DMS79 (cell line): ENCODE measurements around the gene CAPN12.
A peak's percentile ranks its signal among the peaks of the same experiment; 100 is the strongest.

Experiments used
- DNase-seq: peaks from one replicate; lab custom pipeline; 2025; lab: John Stamatoyannopoulos, UW

Gene CAPN12

GRCh38 chr19:38725469-38726283 is 18.6 kb downstream of the CAPN12 start:
- DNase-seq: no peak

DNA sequence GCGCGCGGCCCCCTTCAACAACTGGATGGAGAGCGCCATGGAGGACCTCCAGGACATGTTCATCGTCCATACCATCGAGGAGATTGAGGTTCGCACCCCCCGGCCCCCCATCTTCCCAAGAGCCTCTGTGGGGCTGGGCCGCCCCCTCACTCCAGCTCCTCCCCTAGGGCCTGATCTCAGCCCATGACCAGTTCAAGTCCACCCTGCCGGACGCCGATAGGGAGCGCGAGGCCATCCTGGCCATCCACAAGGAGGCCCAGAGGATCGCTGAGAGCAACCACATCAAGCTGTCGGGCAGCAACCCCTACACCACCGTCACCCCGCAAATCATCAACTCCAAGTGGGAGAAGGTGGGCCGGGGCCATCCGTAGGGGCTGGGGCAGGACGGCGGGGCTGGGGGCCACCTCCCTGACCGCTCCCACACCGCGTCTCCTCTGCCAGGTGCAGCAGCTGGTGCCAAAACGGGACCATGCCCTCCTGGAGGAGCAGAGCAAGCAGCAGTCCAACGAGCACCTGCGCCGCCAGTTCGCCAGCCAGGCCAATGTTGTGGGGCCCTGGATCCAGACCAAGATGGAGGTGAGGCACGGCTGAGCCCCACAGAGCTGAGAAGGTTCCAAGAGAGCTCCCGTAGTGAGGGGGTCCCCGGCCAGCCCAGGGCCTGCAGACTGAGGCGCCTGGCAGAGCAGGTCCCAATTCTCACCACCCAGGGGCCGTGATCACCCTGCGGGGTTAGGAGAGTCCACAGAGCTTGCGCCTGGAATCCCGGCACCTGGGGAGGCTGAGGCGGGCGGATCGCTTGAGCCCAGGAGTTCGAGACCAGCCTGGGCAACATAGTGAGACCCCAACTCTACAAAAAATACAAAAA is 20.1 kb downstream of the CAPN12 start:
- DNase-seq: no peak

DNA sequence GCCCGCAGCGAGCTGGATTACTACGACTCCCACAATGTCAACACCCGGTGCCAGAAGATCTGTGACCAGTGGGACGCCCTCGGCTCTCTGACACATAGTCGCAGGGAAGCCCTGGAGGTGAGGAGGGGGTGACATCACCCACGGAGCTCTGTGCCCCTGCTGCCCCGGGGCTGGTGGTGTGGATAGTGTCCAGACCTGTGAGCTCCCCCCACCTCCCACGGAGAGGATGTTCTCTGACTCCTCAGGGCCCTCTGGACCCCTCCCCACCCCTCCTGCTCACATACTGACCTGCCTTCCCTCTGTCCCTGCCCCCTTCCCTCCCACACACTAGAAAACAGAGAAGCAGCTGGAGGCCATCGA is 20.7 kb downstream of the CAPN12 start:
- no peak for DNase-seq

DNA sequence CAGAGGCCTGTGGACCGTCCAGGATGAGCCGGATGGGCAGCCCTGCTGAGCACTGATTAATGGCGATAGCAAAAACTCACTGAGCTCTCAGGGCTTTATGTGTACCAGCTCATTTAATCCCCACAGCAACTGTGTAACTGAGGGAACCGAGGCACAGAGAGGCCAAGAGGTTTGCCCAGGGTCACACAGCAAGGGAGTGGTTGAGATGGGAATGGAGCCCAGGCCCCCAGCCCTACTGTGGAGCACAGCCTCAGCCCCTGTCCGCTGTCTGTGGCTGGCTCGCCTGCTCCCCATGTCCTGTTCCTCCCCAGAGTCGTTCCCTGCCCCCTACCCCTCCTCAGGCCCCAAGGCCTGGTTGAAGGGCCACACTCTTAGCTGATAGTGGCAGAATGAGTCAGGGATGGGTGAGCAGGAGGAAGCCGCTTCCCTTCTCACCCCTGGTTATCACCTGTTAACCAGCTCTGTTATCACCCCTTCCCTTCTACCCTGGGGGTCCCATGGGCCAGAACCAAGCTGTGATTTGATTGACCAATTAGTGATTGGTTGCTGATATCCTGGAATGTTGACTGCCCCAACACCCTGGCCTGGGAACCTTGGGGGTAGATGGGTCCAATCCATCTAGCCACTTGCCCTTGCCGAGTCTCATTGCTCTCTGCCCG is 21.2 kb downstream of the CAPN12 start:
- DNase-seq: no peak

GRCh38 chr19:38721979-38722773 is 22.1 kb downstream of the CAPN12 start:
- DNase-seq: no peak

- DNase-seq: no peak
Measured at GRCh38 chr19:38721496-38721895, 22.8 kb downstream of the CAPN12 start.

DNA sequence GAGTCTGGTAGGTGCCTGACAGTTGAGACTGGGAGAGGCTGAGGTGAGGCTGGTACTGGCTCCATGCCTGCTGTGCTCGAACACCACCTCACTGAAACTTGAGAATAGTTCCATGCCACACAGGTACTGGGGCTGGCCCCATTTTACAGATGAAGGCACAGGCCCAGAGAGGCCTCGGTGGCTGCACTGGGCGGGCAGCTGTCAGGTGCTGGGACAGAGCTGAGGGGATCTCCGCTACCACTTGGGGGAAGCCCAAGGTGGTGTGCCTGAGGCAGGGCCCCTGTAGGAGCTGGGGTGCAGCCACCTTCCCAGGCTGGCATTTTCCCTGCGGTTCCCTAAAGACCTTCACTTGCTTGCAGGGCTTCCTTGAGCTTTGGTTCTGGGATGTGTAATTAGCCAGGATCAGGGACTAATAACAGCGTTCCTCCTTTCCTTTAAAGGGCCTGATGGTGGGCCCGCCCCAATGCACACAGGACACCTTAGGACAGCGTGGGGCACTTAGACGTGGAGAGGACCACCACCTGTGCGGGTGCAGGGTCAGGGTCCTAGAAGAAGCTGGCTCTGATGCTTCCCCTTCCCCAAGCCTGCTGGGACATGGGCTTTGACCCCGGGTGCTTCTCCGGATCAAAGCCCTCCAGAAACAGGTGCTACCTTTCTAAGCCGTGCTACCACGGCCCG is 23.6 kb downstream of the CAPN12 start:
- DNase-seq: no peak

GRCh38 chr19:38719761-38720558 is 24.3 kb downstream of the CAPN12 start:
- DNase-seq: peak; percentile 15

DNA sequence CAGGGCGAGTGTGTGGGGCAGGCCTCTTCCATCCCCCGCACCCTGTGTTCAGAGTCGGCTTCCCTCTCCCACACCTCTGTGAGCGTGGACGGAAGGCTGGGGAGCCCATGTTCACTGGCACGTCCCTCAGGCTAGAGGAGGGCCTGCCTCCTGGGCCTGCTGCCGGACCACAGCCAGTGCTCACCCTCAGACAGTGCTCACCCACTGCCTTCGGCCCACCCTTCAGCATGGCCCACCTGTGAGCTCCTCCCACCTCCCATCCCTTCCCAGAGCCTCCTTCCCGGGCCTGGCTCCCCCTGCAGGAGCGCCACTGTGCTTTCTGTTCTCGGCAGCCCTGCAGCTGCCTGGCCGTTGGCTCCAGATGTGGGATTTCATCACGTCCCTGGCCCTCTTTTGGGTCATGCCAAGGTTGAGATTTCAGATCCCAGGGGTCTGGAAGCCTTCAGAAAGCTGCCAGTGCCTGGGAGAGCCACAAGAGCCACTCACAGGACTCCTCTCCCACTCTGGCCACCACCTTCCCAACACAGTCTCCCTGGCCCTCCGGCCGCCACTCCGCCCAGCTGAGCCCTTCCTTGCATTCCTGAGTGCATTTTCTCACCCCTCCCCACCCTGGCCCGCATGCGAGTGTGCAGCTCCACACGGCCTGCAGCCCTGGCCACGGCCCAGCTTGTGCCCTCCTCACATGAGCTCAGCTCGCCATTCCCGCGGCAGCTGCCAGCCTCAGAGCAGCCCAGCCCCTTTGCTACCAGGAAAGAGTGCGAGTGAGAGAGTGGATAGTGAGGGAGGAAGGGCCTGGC is 25.3 kb downstream of the CAPN12 start:
- DNase-seq: no peak

- no peak for DNase-seq
Measured at GRCh38 chr19:38717855-38718254, 26.4 kb downstream of the CAPN12 start.

DNA sequence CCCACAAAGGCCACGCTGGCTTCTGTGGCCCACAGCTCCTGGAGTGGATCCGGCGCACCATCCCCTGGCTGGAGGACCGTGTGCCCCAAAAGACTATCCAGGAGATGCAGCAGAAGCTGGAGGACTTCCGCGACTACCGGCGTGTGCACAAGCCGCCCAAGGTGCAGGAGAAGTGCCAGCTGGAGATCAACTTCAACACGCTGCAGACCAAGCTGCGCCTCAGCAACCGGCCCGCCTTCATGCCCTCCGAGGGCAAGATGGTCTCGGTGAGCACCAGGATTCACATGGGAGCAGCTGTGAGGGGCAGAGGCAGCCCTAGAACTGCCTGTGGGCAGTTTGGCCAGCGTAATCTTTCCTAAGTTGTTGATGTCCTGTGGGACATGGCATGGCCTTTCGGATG is 27.2 kb downstream of the CAPN12 start:
- no peak for DNase-seq

- no peak for DNase-seq
Measured at GRCh38 chr19:38715555-38715954, 28.7 kb downstream of the CAPN12 start.

DNA sequence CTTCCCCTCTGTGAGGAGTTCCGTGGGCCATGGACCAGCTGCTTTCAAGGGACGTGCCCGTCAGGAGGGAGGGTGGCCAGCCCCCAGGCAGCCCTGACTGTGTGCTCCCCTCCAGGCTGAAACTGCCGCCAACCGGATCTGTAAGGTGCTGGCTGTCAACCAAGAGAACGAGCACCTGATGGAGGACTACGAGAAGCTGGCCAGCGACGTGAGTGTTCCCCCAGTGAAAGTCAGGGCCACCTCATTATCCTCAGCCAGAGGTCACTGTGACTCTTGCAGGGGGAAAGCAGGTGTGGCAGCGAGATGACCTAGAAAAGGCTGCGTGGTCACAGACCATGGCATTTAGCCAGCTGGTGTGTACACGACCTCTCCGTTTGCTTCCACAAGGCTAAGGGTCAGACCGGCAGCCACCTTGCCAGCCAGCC is 29.9 kb downstream of the CAPN12 start:
- DNase-seq: no peak

DNA sequence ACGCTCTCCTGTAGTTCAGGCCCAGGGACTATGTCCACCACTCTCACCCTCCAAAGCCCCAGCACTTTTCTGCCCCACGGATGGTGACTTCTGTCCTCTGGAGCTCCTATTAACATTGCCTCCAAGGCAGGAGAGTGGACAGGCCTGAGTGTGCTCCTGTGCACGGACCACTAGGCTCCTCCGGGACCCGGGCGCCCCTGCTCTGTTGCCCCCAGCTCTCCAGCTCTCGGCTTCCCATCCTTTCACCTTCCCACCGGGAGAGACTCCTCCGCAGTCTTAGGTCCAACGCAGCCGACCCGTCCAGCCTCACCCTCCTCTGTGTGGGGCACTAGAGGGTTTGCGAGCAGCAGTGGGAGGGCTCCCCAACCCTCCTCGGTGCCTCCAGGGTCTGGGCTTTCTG is 30.4 kb downstream of the CAPN12 start:
- no peak for DNase-seq

DNA sequence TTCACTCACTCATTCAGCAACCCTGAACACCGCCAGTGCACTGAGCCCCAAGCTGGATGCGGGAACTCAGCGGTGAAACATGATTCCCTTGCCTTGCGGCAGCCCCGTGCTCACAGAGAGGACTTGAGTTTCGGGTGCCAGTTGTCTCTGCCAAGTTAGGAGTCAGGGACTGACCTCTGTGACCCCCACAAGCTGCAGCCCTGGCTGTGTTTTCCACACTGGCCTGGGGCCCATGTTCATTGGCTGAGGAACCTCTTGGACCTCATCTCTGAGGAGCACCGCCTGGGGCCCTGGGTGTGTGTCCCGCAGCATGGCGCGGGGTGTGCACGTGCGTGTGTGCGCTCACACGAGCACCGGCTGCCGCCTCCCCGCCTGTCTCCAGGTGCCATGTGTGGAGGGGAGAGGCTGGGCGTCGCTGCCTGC is 31.0 kb downstream of the CAPN12 start:
- DNase-seq: no peak

- no peak for DNase-seq
Measured at GRCh38 chr19:38712161-38712748, 32.0 kb downstream of the CAPN12 start.

GRCh38 chr19:38711726-38712153 is 32.5 kb downstream of the CAPN12 start:
- peak; percentile 62 for DNase-seq

DNA sequence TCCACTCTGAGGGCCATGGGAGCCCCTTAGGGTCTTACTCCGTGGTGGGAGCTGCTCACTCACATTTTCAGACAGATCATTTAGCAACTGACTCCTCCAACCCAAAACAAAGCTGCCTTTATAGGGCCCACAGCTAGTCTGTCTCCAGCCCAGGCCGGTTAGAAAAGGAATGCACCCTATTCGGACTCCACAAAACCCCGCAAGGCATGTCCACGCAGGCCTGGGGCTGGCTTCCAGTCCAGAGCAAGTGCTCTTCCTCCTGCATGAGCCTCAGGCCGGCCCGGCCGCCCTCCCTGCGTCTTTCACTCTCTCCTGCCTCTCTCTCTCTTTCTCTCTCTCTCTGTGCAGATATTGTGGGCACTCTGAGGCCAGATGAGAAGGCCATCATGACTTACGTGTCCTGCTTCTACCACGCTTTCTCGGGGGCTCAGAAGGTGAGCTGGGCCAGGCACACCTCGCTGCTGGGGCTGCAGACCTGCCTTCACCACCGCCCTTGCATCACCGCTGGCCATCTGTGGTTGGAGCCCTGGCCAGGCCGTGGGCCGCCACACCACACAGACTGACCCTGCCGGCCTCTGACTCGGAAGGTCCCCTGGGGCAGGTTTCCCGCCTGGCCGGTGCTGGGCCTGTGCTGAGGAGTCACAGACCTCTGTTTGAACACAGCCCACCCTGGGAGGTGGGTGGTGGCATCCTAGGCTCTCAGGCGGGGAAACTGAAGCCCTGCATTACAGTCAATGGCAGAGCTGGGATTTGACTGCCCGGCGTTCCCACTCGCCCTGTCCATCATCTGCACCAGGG is 33.1 kb downstream of the CAPN12 start:
- DNase-seq: no peak

DNA sequence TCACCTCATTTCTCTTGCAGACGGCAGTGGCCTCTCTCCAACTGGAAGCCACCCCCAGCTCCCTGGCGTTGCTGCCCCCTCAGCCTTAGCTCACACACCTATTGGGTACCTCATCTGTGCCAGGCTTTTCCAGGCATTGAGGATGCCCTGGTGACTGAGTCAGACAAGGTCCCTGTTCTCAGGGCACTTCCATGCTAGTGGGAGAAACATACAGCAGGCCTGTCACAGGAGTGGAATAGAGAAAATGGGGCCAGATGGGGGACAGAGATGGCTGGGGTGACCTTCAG is 33.9 kb downstream of the CAPN12 start:
- DNase-seq: no peak
